Measurements from ENCODE around the gene CISD1. TPM values are rescaled to one million over a fixed set of nuclear protein-coding genes. Genes with fewer than 3 reads are reported as not detected.
"Not testable (repeated sequence)": the region's sequence is repeated elsewhere in the genome, so short reads cannot be mapped to it uniquely, and the experiment has no call there.

The CISD1 gene
- total RNA-seq, 1 experiment from 2014 or later, result 75.3 TPM

DNA sequence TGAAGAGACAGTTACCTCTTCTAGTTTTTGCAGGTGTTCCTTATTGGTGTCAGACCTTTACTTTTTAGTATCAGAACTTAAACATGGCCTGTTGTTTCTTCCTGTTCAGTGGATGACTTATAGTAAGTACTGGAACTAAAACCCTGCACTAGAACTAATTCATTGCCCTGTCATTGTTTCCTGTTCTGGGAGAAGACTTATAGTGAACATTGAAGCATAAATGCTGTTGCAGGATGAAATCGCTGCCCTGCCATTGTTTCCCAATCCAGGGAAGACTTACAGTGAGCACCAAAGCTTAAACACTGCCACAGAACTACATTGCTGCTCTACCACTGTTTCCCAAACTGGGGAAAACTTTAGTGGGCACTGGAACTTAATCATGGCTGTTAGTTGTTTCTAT is 14.3 kb upstream of the CISD1 start:
- H3K9me2 ChIP-seq (ENCODE audit: insufficient read depth), result no peaks in the 10 kb centered on the region
- H3F3A ChIP-seq (ENCODE audit: insufficient read depth, low read depth), result no peaks in the 10 kb centered on the region
- H3K4me3 ChIP-seq, result no peak overlapping the region
- POLR2A ChIA-PET (ENCODE audit: unreplicated experiment), result no interaction called here
- H3K79me2 ChIP-seq (ENCODE audit: low read depth), result no peaks in the 10 kb centered on the region
- H3K27ac ChIP-seq, result no peak overlapping the region
- H3K4me1 ChIP-seq (replicated peaks; ENCODE audit: insufficient read depth), result no peaks in the 10 kb centered on the region
- intact Hi-C loops (cut with micrococcal nuclease; ENCODE audit: unreplicated experiment), result no loop called here
- no peak for TF ChIP-seq EZH2 (IDR thresholded peaks at IDR 0.05; ENCODE audit: low read depth)
- TF ChIP-seq, protein P1, sequence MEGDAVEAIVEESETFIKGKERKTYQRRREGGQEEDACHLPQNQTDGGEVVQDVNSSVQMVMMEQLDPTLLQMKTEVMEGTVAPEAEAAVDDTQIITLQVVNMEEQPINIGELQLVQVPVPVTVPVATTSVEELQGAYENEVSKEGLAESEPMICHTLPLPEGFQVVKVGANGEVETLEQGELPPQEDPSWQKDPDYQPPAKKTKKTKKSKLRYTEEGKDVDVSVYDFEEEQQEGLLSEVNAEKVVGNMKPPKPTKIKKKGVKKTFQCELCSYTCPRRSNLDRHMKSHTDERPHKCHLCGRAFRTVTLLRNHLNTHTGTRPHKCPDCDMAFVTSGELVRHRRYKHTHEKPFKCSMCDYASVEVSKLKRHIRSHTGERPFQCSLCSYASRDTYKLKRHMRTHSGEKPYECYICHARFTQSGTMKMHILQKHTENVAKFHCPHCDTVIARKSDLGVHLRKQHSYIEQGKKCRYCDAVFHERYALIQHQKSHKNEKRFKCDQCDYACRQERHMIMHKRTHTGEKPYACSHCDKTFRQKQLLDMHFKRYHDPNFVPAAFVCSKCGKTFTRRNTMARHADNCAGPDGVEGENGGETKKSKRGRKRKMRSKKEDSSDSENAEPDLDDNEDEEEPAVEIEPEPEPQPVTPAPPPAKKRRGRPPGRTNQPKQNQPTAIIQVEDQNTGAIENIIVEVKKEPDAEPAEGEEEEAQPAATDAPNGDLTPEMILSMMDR (conservative IDR thresholded peaks at IDR 0.05), result no peak
- no peak overlapping the region for H2AFZ ChIP-seq
- no peaks in the 10 kb centered on the region for H3K27me3 ChIP-seq (ENCODE audit: insufficient read depth, low read depth)
- BruUV-seq (replicated peaks), result no TSS peak
- no peaks in the 10 kb centered on the region for H4K20me1 ChIP-seq (ENCODE audit: insufficient read depth)
- CTCF ChIA-PET, result no interaction called here
- H3K9me3 ChIP-seq (ENCODE audit: insufficient read depth, low read depth), result peaks cover 20% of the 10 kb centered on the region; the same call in 1 of the 2 replicates
- no peak overlapping the region for H3K4me2 ChIP-seq
- no peak for DNase-seq
- H3K36me3 ChIP-seq (ENCODE audit: low read depth), result no peaks in the 10 kb centered on the region

DNA sequence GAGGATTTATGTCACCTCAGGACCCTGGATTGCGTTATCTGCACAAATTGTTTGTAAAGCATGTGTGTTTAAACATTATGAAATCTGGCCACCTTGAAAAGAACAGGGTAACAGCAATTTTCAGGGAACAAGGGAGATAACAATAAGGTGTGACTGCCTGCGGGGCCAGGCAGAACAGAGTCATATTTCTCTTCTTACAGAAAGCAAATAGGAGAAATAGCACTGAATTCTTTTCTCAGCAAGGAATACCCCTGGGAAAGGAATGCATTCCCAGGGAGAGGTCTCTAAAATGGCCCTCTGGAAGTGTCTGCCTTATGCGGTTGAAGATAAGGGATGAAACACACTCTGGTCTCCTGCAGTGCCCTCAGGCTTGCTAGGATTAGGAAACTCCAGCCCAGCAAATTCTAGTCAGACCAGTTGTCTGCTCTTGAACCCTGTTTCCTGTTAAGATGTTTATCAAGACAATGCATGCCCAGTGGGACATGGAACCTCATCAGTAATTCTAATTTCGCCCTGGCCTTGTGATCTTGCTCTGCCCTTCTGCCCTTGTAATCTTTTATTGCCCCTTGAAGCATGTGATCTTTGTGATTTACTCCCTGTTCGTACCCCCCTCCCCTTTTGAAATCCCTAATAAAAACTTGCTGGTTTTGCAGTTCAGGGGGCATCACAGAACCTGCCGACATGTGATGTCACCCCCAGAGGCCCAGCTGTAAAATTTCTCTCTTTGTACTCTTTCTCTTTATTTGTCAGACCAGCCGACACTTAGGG is 12.8 kb upstream of the CISD1 start:
- H3K27ac ChIP-seq; H3K4me1 ChIP-seq (replicated peaks; ENCODE audit: insufficient read depth); H3K4me2 ChIP-seq; intact Hi-C loops (cut with micrococcal nuclease; ENCODE audit: unreplicated experiment); H3K79me2 ChIP-seq (ENCODE audit: low read depth); BruUV-seq (replicated peaks); H3K36me3 ChIP-seq (ENCODE audit: low read depth); H3K4me3 ChIP-seq; CTCF ChIA-PET; H3K9me2 ChIP-seq (ENCODE audit: insufficient read depth); H3F3A ChIP-seq (ENCODE audit: insufficient read depth, low read depth); H2AFZ ChIP-seq; H4K20me1 ChIP-seq (ENCODE audit: insufficient read depth); H3K27me3 ChIP-seq (ENCODE audit: insufficient read depth, low read depth); DNase-seq: not testable (repeated sequence)
- peaks cover 20% of the 10 kb centered on the region; the same call in 1 of the 2 replicates for H3K9me3 ChIP-seq (ENCODE audit: insufficient read depth, low read depth)
- POLR2A ChIA-PET (ENCODE audit: unreplicated experiment), result interaction anchor here (0.7 kb wide), 1 partner anchor 70 kb away, joined by 3 read pairs; no protein-coding TSS in a partner anchor

DNA sequence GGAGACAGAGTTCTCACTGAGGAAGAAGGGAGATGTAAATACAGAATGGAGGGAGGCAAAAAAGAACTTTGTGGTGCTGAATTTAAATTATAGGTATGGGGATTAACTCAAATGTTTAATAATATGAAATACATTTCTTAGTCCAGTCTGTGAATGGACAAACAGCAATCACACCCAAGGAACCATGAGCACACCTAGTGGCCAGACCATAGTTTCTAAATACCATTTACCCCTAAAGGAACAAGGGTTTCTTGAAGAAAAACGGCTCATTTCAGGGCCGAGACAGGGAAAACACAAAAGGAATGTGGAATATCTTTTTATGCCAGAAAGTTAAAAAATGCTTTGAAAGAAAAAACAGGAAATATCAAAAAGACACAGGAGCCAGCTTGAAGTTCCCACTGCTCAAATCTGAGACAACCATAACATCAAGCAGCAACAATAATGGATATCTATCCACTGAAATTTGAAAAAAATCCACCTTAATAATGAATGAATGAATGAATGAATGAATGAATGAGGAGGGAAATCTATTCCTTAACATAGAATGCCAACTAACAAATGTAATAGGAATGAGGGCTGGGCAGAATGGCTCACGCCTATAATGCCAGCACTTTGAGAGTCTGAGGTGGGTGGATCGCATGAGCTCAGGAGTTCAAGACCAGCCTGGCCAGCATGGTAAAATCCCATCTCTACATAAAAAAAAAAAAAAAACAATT is 9.8 kb upstream of the CISD1 start:
- Histone ChIP-seq H3K4me2 (no peak overlapping the region), H4K20me1 (ENCODE audit: insufficient read depth) (no peaks in the 10 kb centered on the region), H3K4me1 (replicated peaks; ENCODE audit: insufficient read depth) (no peaks in the 10 kb centered on the region), H2AFZ (no peak overlapping the region), H3K9me2 (ENCODE audit: insufficient read depth) (no peaks in the 10 kb centered on the region), H3K27me3 (ENCODE audit: insufficient read depth, low read depth) (no peaks in the 10 kb centered on the region), H3K36me3 (ENCODE audit: low read depth) (no peaks in the 10 kb centered on the region), H3F3A (ENCODE audit: insufficient read depth, low read depth) (no peaks in the 10 kb centered on the region), H3K79me2 (ENCODE audit: low read depth) (peaks cover 26% of the 10 kb centered on the region), H3K4me3 (no peak overlapping the region), H3K27ac (no peak overlapping the region), H3K9me3 (ENCODE audit: insufficient read depth, low read depth) (peaks cover 12% of the 10 kb centered on the region; the same call in 1 of the 2 replicates)
- TF ChIP-seq EZH2 (IDR thresholded peaks at IDR 0.05; ENCODE audit: low read depth), result no peak
- TF ChIP-seq, protein P1 (conservative IDR thresholded peaks at IDR 0.05), result no peak
- POLR2A ChIA-PET (ENCODE audit: unreplicated experiment), result no interaction called here
- BruUV-seq (replicated peaks), result no TSS peak
- intact Hi-C loops (cut with micrococcal nuclease; ENCODE audit: unreplicated experiment), result no loop called here
- no peak for DNase-seq
- CTCF ChIA-PET, result interaction anchor here (0.6 kb wide), 2 partner anchors 32 to 386 kb away, joined by 4 to 7 read pairs; no protein-coding TSS in a partner anchor
